HEK293T (cell line): Measurements from ENCODE around the gene GRK6.

Experiments
- CTCF ChIA-PET: fragments of 350-600 bp; formaldehyde crosslinking; extraction: SDS; loops from one replicate; lab custom pipeline; 2021; ENCODE audit warnings: antibody characterized with exemption, inconsistent platforms; lab: Yijun Ruan, JAX
- POLR2A ChIA-PET: fragments of 350-600 bp; formaldehyde crosslinking; extraction: SDS; loops from one replicate; lab custom pipeline; 2020; ENCODE audit warnings: antibody characterized with exemption, inconsistent platforms; lab: Yijun Ruan, JAX
- DNase-seq: peaks from one replicate; pipeline ENCODE4 v3.0.0; 2012; ENCODE audit warnings: mixed read lengths; ENCODE audit errors: extremely low spot score
- ARNT ChIP-seq: fragments of 450-650 bp; IDR thresholded peaks from 2 replicates; pipeline ENCODE4 v1.6.1; 2017; ENCODE audit warnings: mild to moderate bottlenecking
- BHLHE40 ChIP-seq: fragments of 450-650 bp; IDR thresholded peaks from 2 replicates; pipeline ENCODE4 v1.6.1; 2016; ENCODE audit warnings: mild to moderate bottlenecking, moderate library complexity, borderline replicate concordance
- CTBP1 ChIP-seq: fragments of 450-650 bp; IDR thresholded peaks from 2 replicates; pipeline ENCODE4 v1.6.1; 2016; ENCODE audit warnings: borderline replicate concordance
- ELF4 ChIP-seq: fragments of 450-650 bp; IDR thresholded peaks from 2 replicates; pipeline ENCODE4 v1.6.1; 2017; ENCODE audit warnings: antibody characterized with exemption
- FOXA1 ChIP-seq: fragments of 450-650 bp; IDR thresholded peaks from 2 replicates; pipeline ENCODE4 v1.6.1; 2016; ENCODE audit warnings: mild to moderate bottlenecking
- FOXK2 ChIP-seq: fragments of 450-650 bp; IDR thresholded peaks from 2 replicates; pipeline ENCODE4 v1.6.1; 2016; ENCODE audit warnings: mild to moderate bottlenecking
- FOXM1 ChIP-seq: fragments of 450-650 bp; IDR thresholded peaks from 2 replicates; pipeline ENCODE4 v1.6.1; 2017; ENCODE audit warnings: mild to moderate bottlenecking, borderline replicate concordance
- HDGF ChIP-seq: fragments of 450-650 bp; IDR thresholded peaks from 2 replicates; pipeline ENCODE4 v1.6.1; 2017; ENCODE audit warnings: antibody characterized with exemption, borderline replicate concordance
- L3MBTL2 ChIP-seq: fragments of 450-650 bp; conservative IDR thresholded peaks from 2 replicates; pipeline ENCODE4 v1.6.1; 2016; ENCODE audit warnings: mild to moderate bottlenecking
- LEF1 ChIP-seq: fragments of 450-650 bp; IDR thresholded peaks from 2 replicates; pipeline ENCODE4 v1.6.1; 2017; ENCODE audit warnings: mild to moderate bottlenecking, borderline replicate concordance
- NFRKB ChIP-seq: fragments of 450-650 bp; IDR thresholded peaks from 2 replicates; pipeline ENCODE4 v1.6.1; 2016; ENCODE audit warnings: mild to moderate bottlenecking, moderate library complexity
- SP1 ChIP-seq: fragments of 450-650 bp; IDR thresholded peaks from 2 replicates; pipeline ENCODE4 v1.6.1; 2017
- SUZ12 ChIP-seq: fragments of 450-650 bp; IDR thresholded peaks from 2 replicates; pipeline ENCODE4 v1.6.1; 2016; ENCODE audit warnings: mild to moderate bottlenecking
- TARDBP ChIP-seq: fragments of 450-650 bp; IDR thresholded peaks from 2 replicates; pipeline ENCODE4 v1.6.1; 2016
- ZNF384 ChIP-seq: fragments of 450-650 bp; IDR thresholded peaks from 2 replicates; pipeline ENCODE4 v1.6.1; 2016
- TF ChIP-seq, protein P1 (sequence below): fragments of 450-650 bp; IDR thresholded peaks from 2 replicates; pipeline ENCODE4 v1.6.1; 2016

The GRK6 gene

DNA sequence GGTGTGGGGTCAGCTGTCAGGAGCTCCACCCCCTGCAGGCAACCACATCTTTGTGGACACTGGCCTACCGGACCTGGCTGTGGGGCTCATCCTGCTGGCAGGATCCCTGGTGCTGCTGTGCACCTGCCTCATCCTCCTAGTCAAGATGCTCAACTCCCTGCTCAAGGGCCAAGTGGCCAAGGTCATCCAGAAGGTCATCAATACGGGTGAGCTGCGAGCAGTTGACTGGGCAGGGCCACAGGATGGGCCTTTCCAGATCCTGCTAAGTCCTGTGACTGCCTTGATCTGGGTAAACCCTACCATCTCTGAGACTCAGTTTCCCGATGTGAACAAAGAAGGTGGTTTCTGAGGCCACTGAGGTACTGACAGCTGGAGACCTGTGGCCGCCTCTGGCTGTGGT is 32.5 kb upstream of the GRK6 start:
- ChIA-PET CTCF (interaction anchor here (1.4 kb wide), 1 partner anchor 8 kb away, joined by 5 read pairs; no protein-coding TSS in a partner anchor), POLR2A (no interaction called here)
- DNase-seq, result no peak
- TF ChIP-seq ELF4, result no peak
- TF ChIP-seq SUZ12, result no peak
- no peak for TF ChIP-seq HDGF

DNA sequence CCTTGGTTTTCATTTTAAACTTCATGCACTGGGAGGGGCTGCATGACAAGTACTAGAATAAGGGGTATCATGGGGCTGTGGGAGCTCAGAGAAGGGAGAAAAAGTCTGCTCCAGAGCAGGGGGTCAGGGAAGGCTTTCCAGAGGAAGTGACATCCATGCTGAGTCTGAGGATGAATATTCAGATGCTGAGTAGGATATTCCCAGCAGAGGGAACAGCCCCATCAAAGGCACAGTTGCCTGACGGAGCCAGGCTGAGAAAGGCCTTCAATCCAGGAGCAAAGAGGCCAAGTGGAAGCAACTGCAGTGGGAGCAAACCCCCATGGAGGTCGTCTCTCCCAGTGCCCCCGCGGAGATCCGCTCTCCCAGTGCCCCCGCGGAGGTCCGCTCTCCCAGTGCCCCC is 30.4 kb upstream of the GRK6 start:
- DNase-seq, result no peak
- TF ChIP-seq HDGF (no peak), SUZ12 (no peak), BHLHE40 (no peak), TARDBP (no peak), ARNT (no peak), ZNF384 (no peak), CTBP1 (no peak), FOXK2 (no peak), FOXM1 (no peak), ELF4 (no peak), L3MBTL2 (no peak), SP1 (no peak), LEF1 (no peak), NFRKB (no peak), FOXA1 (no peak)
- TF ChIP-seq, protein P1, sequence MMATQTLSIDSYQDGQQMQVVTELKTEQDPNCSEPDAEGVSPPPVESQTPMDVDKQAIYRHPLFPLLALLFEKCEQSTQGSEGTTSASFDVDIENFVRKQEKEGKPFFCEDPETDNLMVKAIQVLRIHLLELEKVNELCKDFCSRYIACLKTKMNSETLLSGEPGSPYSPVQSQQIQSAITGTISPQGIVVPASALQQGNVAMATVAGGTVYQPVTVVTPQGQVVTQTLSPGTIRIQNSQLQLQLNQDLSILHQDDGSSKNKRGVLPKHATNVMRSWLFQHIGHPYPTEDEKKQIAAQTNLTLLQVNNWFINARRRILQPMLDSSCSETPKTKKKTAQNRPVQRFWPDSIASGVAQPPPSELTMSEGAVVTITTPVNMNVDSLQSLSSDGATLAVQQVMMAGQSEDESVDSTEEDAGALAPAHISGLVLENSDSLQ, result no peak
- CTCF ChIA-PET, result no interaction called here
- POLR2A ChIA-PET, result no interaction called here

GRCh38 chr5:177396807-177397206 is 29.7 kb upstream of the GRK6 start:
- POLR2A ChIA-PET, result no interaction called here
- CTCF ChIA-PET, result interaction anchor here (1.0 kb wide), 1 partner anchor 98 kb away, joined by 3 read pairs; no protein-coding TSS in a partner anchor

GRCh38 chr5:177397875-177398390 is 28.5 kb upstream of the GRK6 start:
- ChIA-PET CTCF (no interaction called here), POLR2A (no interaction called here)
- no peak for DNase-seq
- TF ChIP-seq FOXK2, result no peak
- TF ChIP-seq TARDBP, result no peak
- TF ChIP-seq ARNT, result no peak
- no peak for TF ChIP-seq FOXA1
- no peak for TF ChIP-seq L3MBTL2
- TF ChIP-seq ELF4, result no peak
- TF ChIP-seq CTBP1, result no peak
- no peak for TF ChIP-seq ZNF384
- TF ChIP-seq SP1, result no peak
- no peak for TF ChIP-seq SUZ12
- TF ChIP-seq NFRKB, result no peak
- TF ChIP-seq, protein P1, result no peak
- no peak for TF ChIP-seq BHLHE40

More at GRCh38 chr5:177396807-177397206, 29.7 kb upstream of the GRK6 start:
- TF ChIP-seq, protein P1, result no peak
- TF ChIP-seq ZNF384, result no peak
- TF ChIP-seq FOXM1, result no peak
- no peak for TF ChIP-seq FOXA1
- TF ChIP-seq ELF4, result no peak
- TF ChIP-seq FOXK2, result no peak
- no peak for TF ChIP-seq L3MBTL2
- TF ChIP-seq LEF1, result no peak
- TF ChIP-seq BHLHE40, result no peak
- no peak for TF ChIP-seq NFRKB
- no peak for TF ChIP-seq ARNT
- TF ChIP-seq TARDBP, result no peak
- no peak for TF ChIP-seq SUZ12
- no peak for TF ChIP-seq CTBP1
- no peak for TF ChIP-seq HDGF
- no peak for DNase-seq

GRCh38 chr5:177399997-177400868 is 26.2 kb upstream of the GRK6 start, which contains the start of gene PFN3:
Gene PFN3 (minus strand): TSS chr5:177400661. CDS start chr5:177400576, 85 bp downstream.
- POLR2A ChIA-PET, result no interaction called here
- no peak for TF ChIP-seq FOXK2
- TF ChIP-seq, protein P1, result no peak
- no peak for TF ChIP-seq NFRKB
- TF ChIP-seq SP1, result no peak
- TF ChIP-seq HDGF, result no peak
- no peak for TF ChIP-seq BHLHE40
- no peak for TF ChIP-seq L3MBTL2
- no peak for TF ChIP-seq ARNT
- no peak for TF ChIP-seq TARDBP
- TF ChIP-seq ZNF384, result no peak
- TF ChIP-seq FOXM1, result no peak
- no peak for TF ChIP-seq ELF4
- CTCF ChIA-PET, result interaction anchor here (4.4 kb wide), 1 partner anchor 10 kb away, joined by 56 read pairs; no protein-coding TSS in a partner anchor
- no peak for DNase-seq
